LoVo (cell line): ENCODE data around the gene AMOTL2.
A peak's percentile ranks its signal among the peaks of the same experiment; 100 is the strongest.

Experiments used
- DNase-seq: peaks from one replicate; pipeline ENCODE4 v3.0.0-alpha.2; 2016; ENCODE audit warnings: low spot score

Gene AMOTL2

GRCh38 chr3:134366221-134366927 lies 7.9 kb downstream of the AMOTL2 start:
- no peak for DNase-seq

- no peak for DNase-seq
Observed at GRCh38 chr3:134365766-134366065, 8.5 kb downstream of the AMOTL2 start.

- DNase-seq: no peak
Observed at GRCh38 chr3:134364936-134365765, 9.1 kb downstream of the AMOTL2 start.

- DNase-seq: peak; percentile 92
Observed at GRCh38 chr3:134364061-134364935, 9.9 kb downstream of the AMOTL2 start.

GRCh38 chr3:134363381-134363755 lies 10.9 kb downstream of the AMOTL2 start:
- DNase-seq: no peak

GRCh38 chr3:134362670-134363380 lies 11.4 kb downstream of the AMOTL2 start:
- no peak for DNase-seq

- DNase-seq: no peak
Observed at GRCh38 chr3:134362221-134362620, 12.0 kb downstream of the AMOTL2 start.

- DNase-seq: no peak
Observed at GRCh38 chr3:134361162-134361835, 12.9 kb downstream of the AMOTL2 start.

GRCh38 chr3:134360046-134360445 lies 14.2 kb downstream of the AMOTL2 start:
- no peak for DNase-seq

GRCh38 chr3:134359121-134360010 lies 14.9 kb downstream of the AMOTL2 start:
- DNase-seq: no peak

- DNase-seq: peak; percentile 51
Observed at GRCh38 chr3:134357914-134358811, 16.1 kb downstream of the AMOTL2 start.

GRCh38 chr3:134357261-134357913 lies 16.9 kb downstream of the AMOTL2 start:
- DNase-seq: no peak

GRCh38 chr3:134356411-134357040 lies 17.7 kb downstream of the AMOTL2 start:
- DNase-seq: no peak

- no peak for DNase-seq
Observed at GRCh38 chr3:134355416-134355815, 18.8 kb downstream of the AMOTL2 start.

GRCh38 chr3:134354612-134355251 lies 19.5 kb downstream of the AMOTL2 start:
- no peak for DNase-seq

GRCh38 chr3:134353831-134354611 lies 20.2 kb downstream of the AMOTL2 start:
- DNase-seq: no peak
